Esophagus muscularis mucosa (tissue), 4 donors: ENCODE measurements around the gene GTF2A2. TPM values are rescaled to one million over a fixed set of nuclear protein-coding genes. Genes with fewer than 3 reads are reported as not detected.

Experiments
- DNase-seq: peaks from one replicate; pipeline ENCODE4 v3.0.0-alpha.2; 2017; ENCODE audit errors: extremely low spot score
- H3K27ac ChIP-seq, 4 donors: fragments of 200-600 bp; sonication (generic); replicated peaks in 1 of 4; 1 replicate in 3 of 4; 2 replicates in 1 of 4; pipeline ENCODE4 v1.5.1; 2016 to 2019; ENCODE audit warnings: mild to moderate bottlenecking in 1 of 4
- H3K27me3 ChIP-seq, 4 donors: fragments of 200-600 bp; sonication (generic); one replicate each; pipeline versions ENCODE4 v1.5.1 to v1.6.0; 2016 to 2019
- H3K36me3 ChIP-seq, 4 donors: fragments of 200-600 bp; sonication (generic); one replicate each; pipeline ENCODE4 v1.5.1; 2016 to 2019
- H3K4me1 ChIP-seq, 4 donors: fragments of 200-600 bp; sonication (generic); one replicate each; pipeline ENCODE4 v1.5.1; 2016 to 2019
- H3K4me3 ChIP-seq, 4 donors: fragments of 200-600 bp; sonication (generic); 1 replicate in 2 of 4; 2 replicates in 2 of 4; pipeline ENCODE4 v1.5.1; 2016 to 2019; ENCODE audit warnings: mild to moderate bottlenecking in 4 of 4, moderate library complexity in 1 of 4
- H3K9me3 ChIP-seq, 4 donors: fragments of 200-600 bp; sonication (generic); 1 replicate in 3 of 4; 2 replicates in 1 of 4; pipeline ENCODE4 v1.5.1; 2016 to 2019
- CTCF ChIP-seq, 3 experiments: fragments of 200-600 bp in 2 of 3; fragments of 450-650 bp in 1 of 3; sonication (generic) in 2 of 3; IDR thresholded peaks; one replicate each; pipeline ENCODE4 v1.5.1; 2017 to 2019; ENCODE audit warnings: antibody characterized with exemption in 3 of 3, mild to moderate bottlenecking in 2 of 3, moderate library complexity in 1 of 3
- EP300 ChIP-seq: sonication (generic); formaldehyde crosslinking; IDR thresholded peaks from one replicate; pipeline ENCODE4 v1.6.1; 2017; ENCODE audit warnings: antibody characterized with exemption
- POLR2A ChIP-seq: fragments of 450-650 bp; IDR thresholded peaks from one replicate; pipeline ENCODE4 v1.6.1; 2017; ENCODE audit warnings: antibody characterized with exemption, moderate library complexity, mild to moderate bottlenecking, low read depth
- POLR2AphosphoS5 ChIP-seq, 2 donors: sonication (generic); formaldehyde crosslinking; IDR thresholded peaks; one replicate each; pipeline ENCODE4 v1.6.1; 2017; ENCODE audit warnings: antibody characterized with exemption in 2 of 2
- WGBS: methylation state at CpG from one replicate; pipeline ENCODE4 v1.1.5; 2018; 5-methylcytosine and 5-hydroxymethylcytosine counted together
- intact Hi-C: fragments of 100-400 bp; cut with DNase I; formaldehyde crosslinking; loops from one replicate; pipeline ENCODE4 v1.15.1; 2023
- total RNA-seq, 4 donors: library from RNA; depleted of rRNA; stranded (reverse); fragments of >200 nt; gene quantifications; one replicate each; pipeline versions ENCODE4 v1.1.0 to v1.2.1, GENCODE V29; 2016

GTF2A2 gene, protein sequence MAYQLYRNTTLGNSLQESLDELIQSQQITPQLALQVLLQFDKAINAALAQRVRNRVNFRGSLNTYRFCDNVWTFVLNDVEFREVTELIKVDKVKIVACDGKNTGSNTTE
- total RNA-seq, result 10 to 100 TPM; 48.5 to 56.3 (median 51.3) TPM

DNA sequence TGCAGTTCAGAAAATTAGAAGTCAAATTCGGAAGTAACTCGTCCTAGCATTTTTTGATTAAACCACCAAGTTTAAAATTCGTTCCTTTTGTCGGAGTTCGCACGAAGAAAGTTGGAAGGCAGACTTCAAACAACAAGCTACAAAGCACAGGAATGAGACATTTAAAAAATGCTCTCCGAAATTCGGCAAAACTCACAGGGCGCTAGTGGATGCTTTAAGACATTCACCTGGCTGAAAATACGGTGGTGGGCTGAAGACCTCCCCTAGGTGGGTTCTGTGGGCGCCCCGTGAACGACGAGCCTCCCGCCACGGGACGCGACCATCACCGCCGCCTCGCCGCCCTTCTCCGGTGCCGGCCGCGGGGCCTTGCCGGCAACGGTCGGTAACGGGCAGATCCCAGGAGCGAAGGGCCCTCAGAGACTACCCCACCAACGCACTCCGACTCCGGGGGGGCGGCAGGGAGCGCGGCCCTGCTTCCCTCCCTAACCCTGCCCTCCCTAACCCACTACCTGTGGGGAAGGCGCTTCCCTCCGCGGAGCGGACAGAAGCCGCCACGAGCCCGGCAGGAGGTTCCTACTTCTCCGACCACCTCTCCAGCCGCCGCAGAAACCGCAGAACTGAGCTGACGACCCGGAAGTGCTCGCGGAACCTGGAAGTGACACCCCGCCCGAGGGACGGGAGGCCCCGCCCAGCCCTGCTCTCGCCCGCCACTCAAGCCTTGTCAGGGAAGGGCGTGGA, at the start of gene GTF2A2:
GTF2A2 (minus strand) TSS at position 619 of the 738 bp plus-strand sequence. CDS start 5,238 bp downstream, outside the sequence.
- under 1% methylated on average over 17 of the region's 59 CpGs for WGBS
- H3K27me3 ChIP-seq, result no peaks in the 10 kb centered on the region
- H3K36me3 ChIP-seq, result peaks cover 0 to 22% (median 8%) of the 10 kb centered on the region in 4 donors
- intact Hi-C loops, result no loop called here
- DNase-seq, result peak; percentile 98
- peak within 1 kb of the TSS; percentile 84 to 91 (median 86) for H3K27ac ChIP-seq
- peaks cover 19 to 42% (median 37%) of the 10 kb centered on the region in 4 donors for H3K4me1 ChIP-seq
- TF ChIP-seq POLR2A (peak; percentile 45), POLR2AphosphoS5 (IDR thresholded peaks at IDR 0.05) (peak; percentile 87 to 88), CTCF (IDR thresholded peaks at IDR 0.05) (peak in 1 of 3 experiments; percentile 11), EP300 (no peak)
- peak within 1 kb of the TSS; percentile 74 to 98 (median 87) for H3K4me3 ChIP-seq
- H3K9me3 ChIP-seq, result no peaks in the 10 kb centered on the region

DNA sequence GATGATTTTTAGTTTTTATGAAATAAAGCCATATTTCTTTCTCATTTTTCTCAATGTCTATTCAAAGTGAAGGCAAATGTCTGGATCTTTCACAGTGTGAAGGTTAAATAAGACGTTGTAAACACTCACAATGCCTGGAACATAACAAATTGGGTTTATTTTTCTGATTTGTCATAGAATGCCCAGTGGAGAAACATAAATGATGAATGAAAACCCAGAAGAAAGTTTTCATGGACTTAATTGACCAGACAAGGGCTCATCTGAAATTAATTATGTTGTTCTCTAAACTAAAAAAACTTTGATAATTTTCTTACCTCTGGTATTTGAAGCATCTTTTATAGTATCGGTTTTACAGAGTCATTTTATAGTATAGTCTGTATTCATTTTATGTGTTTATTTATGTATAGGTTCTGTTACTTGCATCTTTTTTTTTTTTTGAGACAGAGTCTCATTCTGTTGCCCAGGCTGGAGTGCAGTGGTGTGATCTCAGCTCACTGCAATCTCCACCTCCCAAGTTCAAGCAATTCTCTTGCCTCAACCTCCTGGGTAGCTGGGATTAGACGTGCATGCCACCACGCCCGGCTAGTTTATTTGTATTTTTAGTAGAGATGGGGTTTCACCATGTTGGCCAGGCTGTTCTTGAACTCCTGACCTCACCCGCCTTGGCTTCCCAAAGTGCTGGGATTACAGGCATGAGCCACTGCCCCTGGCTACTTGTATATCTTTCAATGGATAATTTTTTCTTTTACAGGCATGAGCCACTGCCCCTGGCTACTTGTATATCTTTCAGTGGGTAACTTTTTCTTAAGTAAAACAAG, 46.9 kb upstream of the GTF2A2 start:
- peaks cover 0 to 4% (median 0%) of the 10 kb centered on the region in 4 donors for H3K9me3 ChIP-seq
- no peak for TF ChIP-seq POLR2A
- no peak for TF ChIP-seq EP300
- TF ChIP-seq CTCF (IDR thresholded peaks at IDR 0.05), result no peak
- no peak for TF ChIP-seq POLR2AphosphoS5 (IDR thresholded peaks at IDR 0.05)
- no peaks in the 10 kb centered on the region for H3K36me3 ChIP-seq
- 60% methylated on average over 6 of the region's 6 CpGs for WGBS
- no peak overlapping the region for H3K4me3 ChIP-seq
- peaks cover 0 to 16% (median 0%) of the 10 kb centered on the region in 4 donors for H3K27me3 ChIP-seq
- H3K4me1 ChIP-seq, result no peaks in the 10 kb centered on the region
- DNase-seq, result no peak
- intact Hi-C loops, result no loop called here
- H3K27ac ChIP-seq, result no peak overlapping the region

- Histone ChIP-seq H3K4me3 (no peak overlapping the region), H3K27ac (no peak overlapping the region), H3K36me3 (no peaks in the 10 kb centered on the region), H3K9me3 (peaks cover 0 to 1% (median 0%) of the 10 kb centered on the region in 4 donors), H3K4me1 (no peaks in the 10 kb centered on the region), H3K27me3 (peaks cover 0 to 16% (median 0%) of the 10 kb centered on the region in 4 donors)
- no peak for TF ChIP-seq EP300
- no peak for TF ChIP-seq CTCF (IDR thresholded peaks at IDR 0.05)
- TF ChIP-seq POLR2A, result no peak
- intact Hi-C loops, result no loop called here
- no peak for DNase-seq
Measured at GRCh38 chr15:59702351-59702750, 45.0 kb upstream of the GTF2A2 start.

GRCh38 chr15:59701880-59702279, 44.6 kb upstream of the GTF2A2 start:
- H3K9me3 ChIP-seq, result no peaks in the 10 kb centered on the region
- intact Hi-C loops, result no loop called here
- no peak overlapping the region for H3K4me3 ChIP-seq
- peaks cover 0 to 16% (median 0%) of the 10 kb centered on the region in 4 donors for H3K27me3 ChIP-seq
- no peak overlapping the region for H3K27ac ChIP-seq
- no peaks in the 10 kb centered on the region for H3K4me1 ChIP-seq
- TF ChIP-seq CTCF (IDR thresholded peaks at IDR 0.05) (no peak), POLR2AphosphoS5 (IDR thresholded peaks at IDR 0.05) (no peak), EP300 (no peak), POLR2A (no peak)
- no peaks in the 10 kb centered on the region for H3K36me3 ChIP-seq
- DNase-seq, result no peak
- WGBS, result 77% methylated on average over 4 of the region's 4 CpGs
